ENCODE measurements around the gene RNASE3.
"Not testable (repeated sequence)": the region's sequence is repeated elsewhere in the genome, so short reads cannot be mapped to it uniquely, and the experiment has no call there.

RNASE3 gene

DNA sequence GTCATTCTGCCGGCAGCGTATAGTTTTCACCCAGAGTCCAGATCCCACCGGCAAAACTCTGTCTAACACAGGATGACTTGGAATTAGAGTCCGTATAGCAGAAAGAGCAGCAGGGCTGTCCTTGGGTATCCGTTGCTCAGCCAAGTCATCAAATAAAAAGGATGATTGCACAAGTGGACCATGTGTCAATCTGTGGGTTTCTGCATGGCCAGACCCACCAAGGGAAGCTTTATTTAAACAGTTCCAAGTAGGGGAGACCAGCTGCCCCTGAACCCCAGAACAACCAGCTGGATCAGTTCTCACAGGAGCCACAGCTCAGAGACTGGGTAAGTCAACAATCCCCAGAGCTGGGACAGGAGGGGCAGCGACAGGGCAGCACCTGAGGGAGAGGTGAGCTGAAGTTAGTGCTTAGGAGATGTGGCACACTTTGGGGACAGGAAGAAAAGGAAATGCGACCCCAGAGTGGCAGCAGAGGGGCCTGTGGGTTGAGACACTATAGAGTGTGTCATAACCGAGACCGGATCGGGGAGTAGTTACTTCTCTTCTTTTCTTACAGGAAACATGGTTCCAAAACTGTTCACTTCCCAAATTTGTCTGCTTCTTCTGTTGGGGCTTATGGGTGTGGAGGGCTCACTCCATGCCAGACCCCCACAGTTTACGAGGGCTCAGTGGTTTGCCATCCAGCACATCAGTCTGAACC lies at the start of gene RNASE3:
Gene RNASE3 (plus strand): TSS at position 260 of the 700 bp plus-strand sequence. CDS start 302 bp downstream, at position 562.
- not testable (repeated sequence) for DNase-seq (ENCODE audit: low spot score)

- DNase-seq (ENCODE audit: low spot score), result no peak
Observed at GRCh38 chr14:20846560-20846959, 44.6 kb upstream of the RNASE3 start.

GRCh38 chr14:20848316-20848954 lies 42.8 kb upstream of the RNASE3 start:
- DNase-seq (ENCODE audit: low spot score), result peak; percentile 84

DNA sequence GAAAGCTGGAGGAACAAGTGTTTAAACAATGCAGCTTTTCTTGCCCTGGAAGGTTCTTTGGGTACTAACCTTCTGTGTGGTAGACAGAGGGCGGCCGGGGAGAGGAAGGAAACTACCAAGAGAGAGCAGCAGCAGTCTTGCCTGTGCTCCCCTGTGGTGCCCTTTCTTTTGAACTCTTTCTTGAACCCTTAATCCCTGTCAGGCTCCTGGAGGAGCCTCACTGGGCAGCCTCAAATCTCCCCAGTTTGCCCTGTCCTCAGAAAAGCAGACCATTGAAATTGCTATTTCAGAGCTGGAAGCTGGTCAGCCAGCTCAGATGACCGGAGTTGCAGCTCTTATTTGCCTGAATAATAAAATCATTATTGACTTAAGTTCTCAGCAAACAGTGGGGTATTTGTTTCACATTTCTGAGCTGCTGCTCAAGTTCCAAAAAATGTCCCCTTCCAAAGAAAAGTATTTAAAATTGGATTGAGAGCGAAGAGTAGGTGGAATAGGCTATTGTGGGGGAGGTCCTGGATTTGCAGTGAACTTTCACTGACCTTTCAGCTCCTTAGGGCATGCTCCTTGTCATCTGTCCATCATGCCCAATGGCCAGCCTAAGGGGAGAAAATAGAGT lies 42.1 kb upstream of the RNASE3 start:
- DNase-seq (ENCODE audit: low spot score), result no peak

GRCh38 chr14:20853042-20853441 lies 38.1 kb upstream of the RNASE3 start:
- DNase-seq (ENCODE audit: low spot score), result no peak

- peak; percentile 83 for DNase-seq (ENCODE audit: low spot score)
Observed at GRCh38 chr14:20855652-20856291, 35.4 kb upstream of the RNASE3 start.

- DNase-seq (ENCODE audit: low spot score), result no peak
Observed at GRCh38 chr14:20857207-20857606, 34.0 kb upstream of the RNASE3 start.

DNA sequence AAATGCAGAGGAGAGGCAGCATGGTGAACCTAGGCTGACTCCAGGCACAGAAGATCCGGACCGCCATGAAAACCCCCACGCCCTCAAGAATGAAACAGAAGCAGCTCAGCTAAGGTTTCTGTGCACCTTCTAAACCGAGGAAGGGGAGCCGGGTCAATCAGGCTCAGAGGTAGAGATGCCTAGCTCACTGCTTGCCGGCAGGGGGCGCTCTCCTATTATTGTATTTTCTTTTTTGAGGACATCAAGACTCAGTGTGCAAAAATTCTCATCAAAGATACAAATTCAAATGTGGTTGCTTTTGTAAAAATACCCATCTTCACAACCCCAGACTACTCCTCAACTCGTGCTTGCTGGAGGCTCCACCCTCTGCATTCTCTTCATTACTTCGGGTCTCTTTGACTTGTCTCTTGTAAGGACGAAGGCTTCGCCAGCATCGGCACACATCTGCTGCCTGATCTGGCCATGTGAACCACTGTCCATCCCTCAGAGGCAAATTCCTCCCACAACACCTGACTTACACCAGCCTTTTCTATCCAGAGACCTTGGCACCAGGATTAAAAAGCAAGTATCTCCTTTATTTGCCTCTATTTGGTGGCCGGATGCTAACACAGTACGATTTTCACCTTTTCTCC lies 33.4 kb upstream of the RNASE3 start:
- peak; percentile 61 for DNase-seq (ENCODE audit: low spot score)

- DNase-seq (ENCODE audit: low spot score), result no peak
Observed at GRCh38 chr14:20866194-20866593, 25.0 kb upstream of the RNASE3 start.

GRCh38 chr14:20866963-20867362 lies 24.2 kb upstream of the RNASE3 start:
- peak; percentile 34 for DNase-seq (ENCODE audit: low spot score)

- peak; percentile 24 for DNase-seq (ENCODE audit: low spot score)
Observed at GRCh38 chr14:20873370-20874177, 17.6 kb upstream of the RNASE3 start.

GRCh38 chr14:20877016-20877415 lies 14.2 kb upstream of the RNASE3 start:
- DNase-seq (ENCODE audit: low spot score), result no peak

DNA sequence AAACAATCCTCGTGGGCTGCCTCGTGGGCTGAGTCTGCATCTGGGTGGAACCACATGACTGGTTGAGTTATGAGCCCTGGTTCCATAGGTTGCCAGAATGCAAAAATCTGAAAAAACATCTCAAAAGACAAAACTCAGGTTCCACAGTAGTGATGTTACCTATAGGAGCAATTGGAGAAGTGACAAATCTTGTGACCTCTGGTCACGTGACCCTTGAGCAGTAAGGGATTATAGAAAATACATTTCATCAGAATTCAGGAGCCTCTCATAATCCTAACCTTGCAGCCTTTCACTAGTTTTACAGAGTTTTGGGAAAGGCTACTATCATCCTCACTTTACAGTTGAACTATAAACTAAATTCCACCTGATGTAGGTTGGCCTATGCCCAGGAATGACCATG lies 12.5 kb upstream of the RNASE3 start:
- no peak for DNase-seq (ENCODE audit: low spot score)

- DNase-seq (ENCODE audit: low spot score), result not testable (repeated sequence)
Observed at GRCh38 chr14:20881229-20881628, 10.0 kb upstream of the RNASE3 start.

- not testable (repeated sequence) for DNase-seq (ENCODE audit: low spot score)
Observed at GRCh38 chr14:20882787-20883186, 8.4 kb upstream of the RNASE3 start.

GRCh38 chr14:20888411-20888810 lies 2.8 kb upstream of the RNASE3 start:
- DNase-seq (ENCODE audit: low spot score), result not testable (repeated sequence)

DNA sequence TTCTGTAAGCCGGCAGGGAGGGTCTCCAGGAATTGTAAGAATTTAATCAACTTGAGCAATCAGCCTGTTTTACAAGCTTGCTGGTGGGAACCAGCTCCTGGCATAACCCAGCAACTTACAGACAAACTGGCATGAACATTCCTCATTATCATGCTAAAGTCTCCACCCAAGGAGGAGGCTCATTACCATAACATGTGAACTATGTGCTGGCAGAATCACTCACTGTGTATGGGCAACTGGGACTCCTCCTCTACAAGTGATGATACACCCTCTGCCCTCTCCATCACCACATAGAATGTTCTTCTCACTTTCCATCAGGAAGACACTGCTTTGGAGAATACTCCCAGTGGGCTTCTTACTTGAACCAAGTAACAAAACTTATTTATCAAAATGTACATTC lies 4.1 kb downstream of the RNASE3 start:
- DNase-seq (ENCODE audit: low spot score), result not testable (repeated sequence)

DNA sequence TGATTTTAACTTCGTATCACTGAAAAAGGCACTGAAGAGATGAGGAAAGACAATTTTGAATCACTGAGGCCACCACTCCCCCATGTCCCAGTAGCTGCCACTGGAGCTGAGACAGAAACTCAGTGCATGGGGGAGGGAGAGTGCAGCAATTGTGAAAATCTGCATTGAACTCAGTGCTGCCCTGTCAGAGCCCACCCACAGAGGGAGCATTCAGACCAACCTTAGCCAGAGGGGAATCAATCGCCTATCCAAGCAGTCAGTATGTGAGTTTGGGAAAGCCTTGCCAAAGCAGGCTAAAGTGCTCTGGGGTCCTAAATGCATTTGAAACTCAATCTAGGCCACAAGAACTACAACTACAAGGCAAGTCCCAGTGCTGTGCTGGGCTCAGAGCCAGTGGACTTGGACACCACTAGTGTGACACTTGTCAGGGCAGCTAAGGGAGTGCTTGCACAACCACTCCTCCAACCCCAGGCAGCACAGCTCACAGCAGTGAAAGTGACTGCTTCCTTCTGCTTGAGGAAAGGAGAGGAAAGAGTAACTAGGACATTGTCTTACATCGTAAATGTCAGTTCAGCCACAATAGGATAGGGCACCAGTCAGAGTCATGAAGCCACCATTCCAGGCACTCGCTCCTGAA lies 13.3 kb downstream of the RNASE3 start:
- DNase-seq (ENCODE audit: low spot score), result no peak

- no peak for DNase-seq (ENCODE audit: low spot score)
Observed at GRCh38 chr14:20905676-20906075, 14.5 kb downstream of the RNASE3 start.

GRCh38 chr14:20907214-20907613 lies 16.0 kb downstream of the RNASE3 start:
- no peak for DNase-seq (ENCODE audit: low spot score)

DNA sequence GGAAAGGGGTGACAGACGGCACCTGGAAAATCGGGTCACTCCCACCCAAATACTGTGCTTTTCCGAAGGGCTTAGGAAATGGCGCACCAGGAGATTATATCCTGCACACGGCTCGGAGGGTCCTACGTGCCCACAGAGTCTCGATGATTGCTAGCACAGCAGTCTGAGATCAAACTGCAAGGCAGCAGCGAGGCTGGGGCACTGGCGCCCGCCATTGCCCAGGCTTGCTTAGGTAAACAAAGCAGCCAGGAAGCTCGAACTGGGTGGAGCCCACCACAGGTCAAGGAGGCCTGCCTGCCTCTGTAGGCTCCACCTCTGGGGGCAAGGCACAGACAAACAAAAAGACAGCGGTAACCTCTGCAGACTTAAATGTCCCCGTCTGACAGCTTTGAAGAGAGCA lies 19.6 kb downstream of the RNASE3 start:
- DNase-seq (ENCODE audit: low spot score), result not testable (repeated sequence)
